H9 (cell line): ENCODE measurements around the gene CCDC34. TPM values are rescaled to one million over a fixed set of nuclear protein-coding genes. Genes with fewer than 3 reads are reported as not detected.
A peak's percentile ranks its signal among the peaks of the same experiment; 100 is the strongest.

Experiments
- DNase-seq: peaks from one replicate; pipeline ENCODE4 v3.0.0-alpha.2; 2017
- H2AFZ ChIP-seq: one replicate; pipeline ENCODE4 v1.6.1; 2013; ENCODE audit warnings: mild to moderate bottlenecking, low read length, control low read depth, moderate library complexity
- H2AK5ac ChIP-seq: 2 replicates; pipeline ENCODE4 v1.6.1; 2013; ENCODE audit warnings: low read length, control low read depth, mixed read lengths; ENCODE audit not compliant: insufficient read length
- H2BK120ac ChIP-seq: one replicate; pipeline ENCODE4 v1.6.1; 2013; ENCODE audit warnings: low read depth, mild to moderate bottlenecking, low read length, control low read depth, inconsistent platforms; ENCODE audit not compliant: poor library complexity, severe bottlenecking
- H2BK12ac ChIP-seq: 2 replicates; pipeline ENCODE4 v1.6.1; 2013; ENCODE audit warnings: low read length, control low read depth, mixed read lengths, low read depth; ENCODE audit not compliant: insufficient read length
- H2BK15ac ChIP-seq: 2 replicates; pipeline ENCODE4 v1.6.1; 2013; ENCODE audit warnings: low read depth, low read length, control low read depth
- H2BK20ac ChIP-seq: one replicate; pipeline ENCODE4 v1.6.1; 2013; ENCODE audit warnings: low read depth, mild to moderate bottlenecking, low read length, control low read depth, inconsistent platforms; ENCODE audit not compliant: poor library complexity, severe bottlenecking
- H2BK5ac ChIP-seq: 2 replicates; pipeline ENCODE4 v1.6.1; 2013; ENCODE audit warnings: low read length, control low read depth, mixed read lengths; ENCODE audit not compliant: insufficient read length
- H3K14ac ChIP-seq: 2 replicates; pipeline ENCODE4 v1.6.1; 2013; ENCODE audit warnings: low read length, control low read depth; ENCODE audit not compliant: insufficient read depth
- H3K18ac ChIP-seq: 2 replicates; pipeline ENCODE4 v1.6.1; 2013; ENCODE audit warnings: low read depth, mild to moderate bottlenecking, mixed read lengths, low read length, control low read depth; ENCODE audit not compliant: insufficient read length
- H3K23ac ChIP-seq: 2 replicates; pipeline ENCODE4 v1.6.1; 2013; ENCODE audit warnings: low read length, control low read depth, mixed read lengths, low read depth; ENCODE audit not compliant: insufficient read length
- H3K23me2 ChIP-seq: 2 replicates; pipeline ENCODE4 v1.6.1; 2013; ENCODE audit warnings: low read depth, mild to moderate bottlenecking, mixed read lengths, low read length, control low read depth; ENCODE audit not compliant: insufficient read length, poor library complexity, severe bottlenecking
- H3K27ac ChIP-seq: 2 replicates; pipeline ENCODE4 v1.5.1; 2013; ENCODE audit warnings: low read length, control low read depth, mixed read lengths, low read depth; ENCODE audit not compliant: insufficient read length
- H3K27me3 ChIP-seq: 2 replicates; pipeline ENCODE4 v1.6.1; 2013; ENCODE audit warnings: low read length, control low read depth, inconsistent platforms; ENCODE audit not compliant: insufficient read depth
- H3K4ac ChIP-seq: 2 replicates; pipeline ENCODE4 v1.6.1; 2013; ENCODE audit warnings: low read depth, mild to moderate bottlenecking, control low read depth, inconsistent platforms, low read length, moderate library complexity
- H3K4me1 ChIP-seq: 2 replicates; pipeline ENCODE4 v1.6.1; 2013; ENCODE audit warnings: low read length, control low read depth, inconsistent platforms; ENCODE audit not compliant: insufficient read depth
- H3K4me2 ChIP-seq: 2 replicates; pipeline ENCODE4 v1.6.1; 2013; ENCODE audit warnings: low read length, control low read depth, mixed read lengths; ENCODE audit not compliant: insufficient read length, insufficient read depth
- H3K56ac ChIP-seq: 2 replicates; pipeline ENCODE4 v1.6.1; 2013; ENCODE audit warnings: low read depth, mild to moderate bottlenecking, mixed read lengths, low read length, control low read depth; ENCODE audit not compliant: insufficient read length
- H3K79me1 ChIP-seq: 2 replicates; pipeline ENCODE4 v1.6.1; 2013; ENCODE audit warnings: low read depth, mild to moderate bottlenecking, moderate library complexity, low read length, control low read depth, inconsistent platforms; ENCODE audit not compliant: insufficient read depth, poor library complexity, severe bottlenecking
- H3K79me2 ChIP-seq: 2 replicates; pipeline ENCODE4 v1.6.1; 2013; ENCODE audit warnings: low read length, control low read depth, inconsistent platforms; ENCODE audit not compliant: insufficient read depth
- H3K9ac ChIP-seq: 2 replicates; pipeline ENCODE4 v1.6.1; 2013; ENCODE audit warnings: low read length, control low read depth, mixed read lengths; ENCODE audit not compliant: insufficient read length; ENCODE audit errors: extremely low read depth
- H3K9me3 ChIP-seq: one replicate; pipeline ENCODE4 v1.6.1; 2013; ENCODE audit warnings: low read depth, low read length, inconsistent platforms; ENCODE audit not compliant: control insufficient read depth
- H3T11ph ChIP-seq: one replicate; pipeline ENCODE4 v1.6.1; 2013; ENCODE audit warnings: mild to moderate bottlenecking, low read length, control low read depth, inconsistent platforms
- H4K20me1 ChIP-seq: one replicate; pipeline ENCODE4 v1.6.1; 2013; ENCODE audit not compliant: control insufficient read depth, insufficient read length, insufficient read depth
- H4K5ac ChIP-seq: 2 replicates; pipeline ENCODE4 v1.6.1; 2013; ENCODE audit warnings: low read depth, mild to moderate bottlenecking, mixed read lengths, low read length, control low read depth; ENCODE audit not compliant: insufficient read length
- H4K8ac ChIP-seq: replicated peaks from 2 replicates; pipeline ENCODE4 v1.6.1; 2013; ENCODE audit warnings: low read length, control low read depth, mixed read lengths, low read depth; ENCODE audit not compliant: insufficient read length
- H4K91ac ChIP-seq: 2 replicates; pipeline ENCODE4 v1.6.1; 2013; ENCODE audit warnings: low read depth, mild to moderate bottlenecking, moderate library complexity, mixed read lengths, low read length, control low read depth; ENCODE audit not compliant: insufficient read length
- H3K27ac Mint-ChIP-seq, 3 experiments: 2 replicates in 2 of 3; 3 replicates in 1 of 3; pipeline ENCODE4 v1.8.0; 2020 to 2021; ENCODE audit warnings: mixed read lengths in 3 of 3, mild to moderate bottlenecking in 1 of 3, moderate library complexity in 1 of 3
- H3K27me3 Mint-ChIP-seq: 2 replicates; pipeline ENCODE4 v1.8.0; 2021; ENCODE audit warnings: low read depth, mild to moderate bottlenecking, moderate library complexity, mixed read lengths
- H3K36me3 Mint-ChIP-seq, 3 experiments: 2 replicates in 2 of 3; 3 replicates in 1 of 3; pipeline ENCODE4 v1.8.0; 2020 to 2021; ENCODE audit warnings: low read depth in 3 of 3, mixed read lengths in 3 of 3; ENCODE audit not compliant: insufficient read depth in 1 of 3
- H3K4me1 Mint-ChIP-seq, 2 experiments: 2 replicates each; pipeline ENCODE4 v1.8.0; 2020; ENCODE audit warnings: mixed read lengths in 2 of 2
- H3K4me3 Mint-ChIP-seq, 2 experiments: 2 replicates in 1 of 2; 3 replicates in 1 of 2; pipeline ENCODE4 v1.8.0; 2020 to 2021; ENCODE audit warnings: mild to moderate bottlenecking in 2 of 2, mixed read lengths in 2 of 2, moderate library complexity in 1 of 2
- H3K9me3 Mint-ChIP-seq, 2 experiments: 2 replicates in 1 of 2; 3 replicates in 1 of 2; pipeline ENCODE4 v1.8.0; 2020; ENCODE audit warnings: mild to moderate bottlenecking in 2 of 2, mixed read lengths in 2 of 2, moderate library complexity in 1 of 2
- CTCF ChIP-seq: fragments of 200-600 bp; sonication (generic); conservative IDR thresholded peaks from 3 replicates; pipeline ENCODE4 v1.8.0; 2021; ENCODE audit warnings: antibody characterized with exemption, mild to moderate bottlenecking
- WGBS: extraction: QIAGEN DNeasy Blood & Tissue Kit; methylation state at CpG from one replicate; pipeline ENCODE4 v1.1.7; 2013; ENCODE audit warnings: missing lambda C conversion rate, low lambda C conversion rate, mixed read lengths; ENCODE audit not compliant: insufficient read length; ENCODE audit errors: extremely low coverage; 5-methylcytosine and 5-hydroxymethylcytosine counted together
- total RNA-seq: library from RNA; stranded (reverse); gene quantifications from 2 replicates; pipeline ENCODE4 v1.2.1, GENCODE V29; 2021

Gene CCDC34
- total RNA-seq, 1 experiment from 2014 or later, result 25.2 TPM

- Mint-ChIP-seq H3K9me3 (no peaks in the 10 kb centered on the region; a peak in 2 of 5 replicates), H3K27ac (peak overlapping the region; percentile 49 to 94 (median 54); a peak in 6 of 7 replicates), H3K4me1 (peaks cover 64 to 70% of the 10 kb centered on the region in 2 experiments), H3K27me3 (no peaks in the 10 kb centered on the region), H3K4me3 (peak overlapping the region in 1 of 2 experiments; percentile 22; a peak in 2 of 5 replicates), H3K36me3 (peaks cover 1 to 25% (median 23%) of the 10 kb centered on the region in 3 experiments)
- Histone ChIP-seq H4K8ac (no peak overlapping the region), H4K5ac (no peak overlapping the region), H3T11ph (no peak overlapping the region), H3K14ac (no peak overlapping the region), H3K18ac (no peak overlapping the region), H2BK15ac (no peak overlapping the region), H2AFZ (no peak overlapping the region), H3K79me2 (no peaks in the 10 kb centered on the region), H3K23me2 (no peaks in the 10 kb centered on the region), H3K27me3 (no peaks in the 10 kb centered on the region), H3K56ac (no peak overlapping the region), H3K27ac (no peak overlapping the region), H2BK120ac (no peak overlapping the region), H3K9me3 (no peaks in the 10 kb centered on the region), H2BK12ac (no peak overlapping the region), H3K79me1 (no peaks in the 10 kb centered on the region), H3K23ac (no peak overlapping the region), H4K20me1 (no peaks in the 10 kb centered on the region), H2AK5ac (no peak overlapping the region), H2BK5ac (no peak overlapping the region), H3K4ac (no peak overlapping the region), H2BK20ac (no peak overlapping the region), H3K4me2 (no peak overlapping the region), H3K9ac (no peak overlapping the region), H4K91ac (no peak overlapping the region), H3K4me1 (peaks cover 4% of the 10 kb centered on the region)
- DNase-seq, result no peak
- no peak for TF ChIP-seq CTCF
- WGBS, result no CpG with 5 or more reads among the region's 2 CpGs
Measured at GRCh38 chr11:27349919-27350318, 13.1 kb downstream of the CCDC34 start.
